ENCODE results near the gene OR11H7. TPM values are rescaled to one million over a fixed set of nuclear protein-coding genes. Genes with fewer than 3 reads are reported as not detected.
"Not testable (repeated sequence)": the region's sequence is repeated elsewhere in the genome, so short reads cannot be mapped to it uniquely, and the experiment has no call there.

The OR11H7 gene
- total RNA-seq, 1 donor from 2014 or later, result not detected

DNA sequence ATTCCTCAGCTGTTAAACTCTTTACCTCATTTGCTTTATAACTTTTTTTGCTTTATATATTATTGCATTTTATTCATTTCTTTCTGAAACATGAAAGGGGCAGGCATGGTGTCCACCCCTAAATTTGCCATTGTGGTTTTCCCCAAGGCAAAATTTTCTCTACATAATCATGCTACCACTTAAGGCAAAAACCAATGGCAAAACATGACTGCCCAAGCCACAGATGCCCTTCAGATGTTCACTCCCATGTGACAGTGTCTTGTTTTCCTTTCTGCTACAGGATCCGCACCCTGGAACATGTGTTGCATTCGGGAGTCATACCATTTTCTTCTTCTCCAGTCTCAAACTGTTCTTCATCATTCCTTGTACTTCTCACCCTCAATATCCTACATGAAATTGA, 48.6 kb downstream of the OR11H7 start:
- no peak for DNase-seq (ENCODE audit: low read depth, low spot score)

DNA sequence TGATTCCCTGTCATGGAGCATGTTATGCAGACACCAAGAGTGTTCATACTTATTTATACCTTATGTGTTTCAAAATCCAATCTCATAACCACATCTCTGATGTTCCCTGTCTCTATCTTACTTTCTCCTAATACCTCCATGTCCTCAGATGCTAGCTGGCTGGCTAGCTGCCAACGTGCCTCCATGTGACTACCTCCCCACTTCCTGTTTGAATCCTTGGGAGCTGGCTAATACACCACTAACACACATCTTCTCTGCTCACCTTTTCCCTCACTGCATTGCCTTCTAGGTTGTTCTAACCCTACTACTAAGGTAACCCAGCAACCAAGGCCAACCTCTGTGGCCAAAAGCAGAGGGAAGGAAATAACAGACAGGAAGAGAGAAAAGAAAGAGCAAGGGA, 49.6 kb downstream of the OR11H7 start:
- no peak for DNase-seq (ENCODE audit: low read depth, low spot score)

DNA sequence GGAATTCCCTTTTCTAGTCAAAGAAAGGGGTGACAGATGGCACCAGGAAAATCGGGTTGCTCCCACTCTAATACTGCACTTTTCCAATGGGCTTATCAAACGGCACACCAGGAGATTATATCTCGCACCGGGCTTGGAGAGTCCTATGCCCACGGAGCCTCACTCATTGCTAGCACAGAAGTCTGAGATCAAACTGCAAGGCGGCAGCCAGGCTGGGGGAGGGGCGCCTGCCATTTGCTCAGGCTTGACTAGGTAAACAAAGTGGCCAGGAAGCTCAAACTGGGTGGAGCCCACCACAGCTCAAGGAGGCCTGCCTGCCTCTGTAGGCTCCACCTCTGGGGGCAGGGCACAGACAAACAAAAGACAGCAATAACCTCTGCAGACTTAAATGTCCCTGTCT, 51.5 kb downstream of the OR11H7 start:
- DNase-seq (ENCODE audit: low read depth, low spot score), result not testable (repeated sequence)

Other genes starting within 250 kb of the OR11H7 start
- not detected in 2 replicates for gene OR4Q2, start 226.8 kb upstream of the OR11H7 start, total RNA-seq
- gene OR4K14, start 209.7 kb upstream of the OR11H7 start, total RNA-seq, result not detected in 2 replicates
- gene OR4K13, start 192.9 kb upstream of the OR11H7 start, total RNA-seq, result not detected in 2 replicates
- gene OR4L1, start 168.9 kb upstream of the OR11H7 start, total RNA-seq, result not detected in 2 replicates
- gene OR4K17, start 118.2 kb upstream of the OR11H7 start, total RNA-seq, result not detected in 2 replicates
- gene OR4N5, start 90.2 kb upstream of the OR11H7 start, total RNA-seq, result not detected in 2 replicates
- not detected in 2 replicates for gene OR11G2, start 38.1 kb upstream of the OR11H7 start, total RNA-seq
- not detected in 2 replicates for gene OR11H6, start 5.3 kb upstream of the OR11H7 start, total RNA-seq
- not detected in 2 replicates for gene OR11H4, start 10.3 kb downstream of the OR11H7 start, total RNA-seq
- gene TTC5, start 77.0 kb downstream of the OR11H7 start, total RNA-seq, result 16.8 and 30.2 TPM in 2 replicates
- gene CCNB1IP1, start 104.3 kb downstream of the OR11H7 start, total RNA-seq, result 26.7 and 49.1 TPM in 2 replicates
- gene PARP2, start 114.7 kb downstream of the OR11H7 start, total RNA-seq, result 9.0 and 14.1 TPM in 2 replicates
- gene TEP1, start 184.5 kb downstream of the OR11H7 start, total RNA-seq, result 16.6 and 28.2 TPM in 2 replicates
- gene KLHL33, start 207.2 kb downstream of the OR11H7 start, total RNA-seq, result under 0.01 and 0.04 TPM in 2 replicates
- gene OSGEP, start 225.8 kb downstream of the OR11H7 start, total RNA-seq, result 38.4 and 42.6 TPM in 2 replicates
- 128 and 143 TPM in 2 replicates for gene APEX1, start 226.2 kb downstream of the OR11H7 start, total RNA-seq
- gene PIP4P1, start 232.5 kb downstream of the OR11H7 start, total RNA-seq, result 21.0 and 22.0 TPM in 2 replicates
- 219 and 286 TPM in 2 replicates for gene PNP, start 240.4 kb downstream of the OR11H7 start, total RNA-seq

Data from pulmonary artery endothelial cell (primary cell).